K562 (cell line): ENCODE data around the gene RNU6-1. TPM values are rescaled to one million over a fixed set of nuclear protein-coding genes. Genes with fewer than 3 reads are reported as not detected.

Source experiments
- ARID1B ChIP-seq: fragments of 450-650 bp; IDR thresholded peaks from 2 replicates; pipeline ENCODE4 v1.6.1; 2016; ENCODE audit warnings: antibody characterized with exemption, mild to moderate bottlenecking, inconsistent platforms
- BRD9 ChIP-seq: fragments of 450-650 bp; IDR thresholded peaks from 2 replicates; pipeline ENCODE4 v1.6.1; 2018; ENCODE audit warnings: low read depth; ENCODE audit not compliant: partially characterized antibody
- C11orf30 ChIP-seq: fragments of 450-650 bp; IDR thresholded peaks from 2 replicates; pipeline ENCODE4 v1.6.1; 2016; ENCODE audit warnings: low read depth, mild to moderate bottlenecking
- FOXK1 ChIP-seq: sonication (generic); formaldehyde crosslinking; IDR thresholded peaks from 2 replicates; pipeline ENCODE4 v1.8.0; 2022; ENCODE audit warnings: missing genetic modification reagents, mild to moderate bottlenecking, borderline replicate concordance
- GABPA ChIP-seq: fragments of 200-800 bp; sonication (Bioruptor generic); conservative IDR thresholded peaks from 2 replicates; pipeline ENCODE4 v1.6.1; 2016; ENCODE audit warnings: low read depth, missing genetic modification characterization, missing compliant biosample characterization
- GTF2A2 ChIP-seq: IDR thresholded peaks from 2 replicates; pipeline ENCODE4 v1.6.1; 2016; ENCODE audit warnings: mild to moderate bottlenecking, missing genetic modification characterization, missing compliant biosample characterization
- HNRNPH1 ChIP-seq: fragments of 200-400 bp; formaldehyde crosslinking; optimal IDR thresholded peaks from 2 replicates; pipeline ENCODE3; 2017; ENCODE audit warnings: low read depth, mild to moderate bottlenecking, low read length, moderate library complexity
- HNRNPLL ChIP-seq: fragments of 200-400 bp; formaldehyde crosslinking; IDR thresholded peaks from 2 replicates; pipeline ENCODE4 v1.6.1; 2017; ENCODE audit warnings: low read length, low read depth, mild to moderate bottlenecking; ENCODE audit not compliant: poor library complexity, severe bottlenecking
- MCM3 ChIP-seq: fragments of 450-650 bp; IDR thresholded peaks from 2 replicates; pipeline ENCODE4 v1.6.1; 2016
- MEF2A ChIP-seq: IDR thresholded peaks from 2 replicates; pipeline ENCODE4 v1.6.1; 2011; ENCODE audit warnings: low read depth, mild to moderate bottlenecking, low read length, moderate library complexity; ENCODE audit not compliant: control insufficient read depth
- MYNN ChIP-seq, 2 experiments: sonication (generic); formaldehyde crosslinking in 1 of 2; IDR thresholded peaks; 2 replicates each; pipeline versions ENCODE4 v1.5.0 to v1.6.1; 2016 to 2020; ENCODE audit warnings: antibody characterized with exemption in 1 of 2, missing genetic modification reagents in 1 of 2
- NFE2L1 ChIP-seq: fragments of 450-650 bp; IDR thresholded peaks from 2 replicates; pipeline ENCODE4 v1.6.1; 2016; ENCODE audit warnings: missing genetic modification characterization, low read depth, mild to moderate bottlenecking, missing compliant biosample characterization, moderate library complexity, borderline replicate concordance
- OTX1 ChIP-seq: fragments of 450-650 bp; formaldehyde crosslinking; IDR thresholded peaks from 2 replicates; pipeline ENCODE4 v1.4.0; 2022; ENCODE audit warnings: mild to moderate bottlenecking
- RCOR1 ChIP-seq, 2 experiments: IDR thresholded peaks; 2 replicates each; pipeline ENCODE4 v1.6.1; 2012; ENCODE audit warnings: low read depth in 2 of 2, low read length in 2 of 2, borderline replicate concordance in 1 of 2, improper control_type of control experiment in 1 of 2
- SRF ChIP-seq, 2 experiments: fragments of 250-450, 450-650 bp in 1 of 2; sonication (Bioruptor Pico) in 1 of 2; sonication (generic) in 1 of 2; formaldehyde crosslinking; IDR thresholded peaks; 2 replicates each; pipeline versions ENCODE4 v1.5.0 to v1.5.1; 2020 to 2022; ENCODE audit warnings: mild to moderate bottlenecking in 1 of 2, missing genetic modification reagents in 1 of 2
- TEAD4 ChIP-seq, 2 experiments: sonication (generic) in 1 of 2; formaldehyde crosslinking in 1 of 2; IDR thresholded peaks; 2 replicates each; pipeline versions ENCODE4 v1.6.1 to v1.8.0; 2012 to 2022; ENCODE audit warnings: borderline replicate concordance in 1 of 2, inconsistent platforms in 1 of 2, low read length in 1 of 2, mild to moderate bottlenecking in 1 of 2, missing genetic modification reagents in 1 of 2
- XRCC5 ChIP-seq: fragments of 200-400 bp; formaldehyde crosslinking; IDR thresholded peaks from 2 replicates; pipeline ENCODE4 v1.6.1; 2017; ENCODE audit warnings: low read depth, mild to moderate bottlenecking, low read length
- ZNF324 ChIP-seq: fragments of 250-450 bp; sonication (Bioruptor Pico); IDR thresholded peaks from 2 replicates; pipeline ENCODE4 v1.4.0; 2020; ENCODE audit warnings: mild to moderate bottlenecking
- ZNF408 ChIP-seq: fragments of 250-450 bp; sonication (Bioruptor Pico); IDR thresholded peaks from 2 replicates; pipeline ENCODE4 v1.4.0; 2020; ENCODE audit warnings: low read depth, mild to moderate bottlenecking, moderate library complexity
- ZNF431 ChIP-seq: sonication (generic); formaldehyde crosslinking; IDR thresholded peaks from 2 replicates; pipeline ENCODE4 v1.8.0; 2022; ENCODE audit warnings: mild to moderate bottlenecking, missing genetic modification reagents
- ZNF57 ChIP-seq: fragments of 450-650 bp; formaldehyde crosslinking; IDR thresholded peaks from 2 replicates; pipeline ENCODE4 v1.4.0; 2020; ENCODE audit warnings: mild to moderate bottlenecking, moderate library complexity
- ZNF778 ChIP-seq: fragments of 450-650 bp; formaldehyde crosslinking; IDR thresholded peaks from 2 replicates; pipeline ENCODE4 v1.4.0; 2020; ENCODE audit warnings: mild to moderate bottlenecking, moderate library complexity
- ZNF780A ChIP-seq: fragments of 250-450 bp; sonication (Bioruptor Pico); IDR thresholded peaks from 2 replicates; pipeline ENCODE4 v1.5.0; 2021; ENCODE audit warnings: mild to moderate bottlenecking
- polyA plus RNA-seq, 8 experiments: library from polyadenylated mRNA; depleted of rRNA in 4 of 8; stranded (reverse) in 5 of 8; unstranded in 3 of 8; fragments of >200 nt; fragmentation: Nextera tagmentation in 2 of 8; fragmentation: Illumina TruSeq in 1 of 8; extraction: Ambion mirVana in 2 of 8; extraction: Trizol in 1 of 8; gene quantifications; 2 replicates each; pipeline versions ENCODE4 v1.2.1 to v1.2.3, GENCODE V29; 2011 to 2014; ENCODE audit warnings: inconsistent platforms in 1 of 8, missing spikeins in 1 of 8
- total RNA-seq, 7 experiments: library from RNA; depleted of rRNA in 6 of 7; stranded (reverse); fragments of >200 nt in 6 of 7; fragmentation: Illumina TruSeq in 2 of 7; extraction: Trizol in 2 of 7; gene quantifications; 2 replicates each; pipeline versions ENCODE4 v1.2.1 to v1.2.3, GENCODE V29; 2011 to 2021; ENCODE audit warnings: low replicate concordance in 1 of 7
- TF ChIP-seq, protein P1 (sequence below): sonication (generic); formaldehyde crosslinking; IDR thresholded peaks from 2 replicates; pipeline ENCODE4 v1.8.1; 2022; ENCODE audit warnings: missing genetic modification reagents
- TF ChIP-seq, protein P2 (sequence below): fragments of 450-650 bp; IDR thresholded peaks from 2 replicates; pipeline ENCODE4 v1.6.1; 2016
- TF ChIP-seq, protein P3 (sequence below): fragments of 450-650 bp; IDR thresholded peaks from 2 replicates; pipeline ENCODE4 v1.6.1; 2014; ENCODE audit warnings: low read depth, mild to moderate bottlenecking, moderate library complexity, borderline replicate concordance

Gene RNU6-1
- total and polyA plus RNA-seq, 9 of the 15 experiments (the other 6 are each of a cell fraction or from before 2014, with no cell fraction given), result not detected

DNA sequence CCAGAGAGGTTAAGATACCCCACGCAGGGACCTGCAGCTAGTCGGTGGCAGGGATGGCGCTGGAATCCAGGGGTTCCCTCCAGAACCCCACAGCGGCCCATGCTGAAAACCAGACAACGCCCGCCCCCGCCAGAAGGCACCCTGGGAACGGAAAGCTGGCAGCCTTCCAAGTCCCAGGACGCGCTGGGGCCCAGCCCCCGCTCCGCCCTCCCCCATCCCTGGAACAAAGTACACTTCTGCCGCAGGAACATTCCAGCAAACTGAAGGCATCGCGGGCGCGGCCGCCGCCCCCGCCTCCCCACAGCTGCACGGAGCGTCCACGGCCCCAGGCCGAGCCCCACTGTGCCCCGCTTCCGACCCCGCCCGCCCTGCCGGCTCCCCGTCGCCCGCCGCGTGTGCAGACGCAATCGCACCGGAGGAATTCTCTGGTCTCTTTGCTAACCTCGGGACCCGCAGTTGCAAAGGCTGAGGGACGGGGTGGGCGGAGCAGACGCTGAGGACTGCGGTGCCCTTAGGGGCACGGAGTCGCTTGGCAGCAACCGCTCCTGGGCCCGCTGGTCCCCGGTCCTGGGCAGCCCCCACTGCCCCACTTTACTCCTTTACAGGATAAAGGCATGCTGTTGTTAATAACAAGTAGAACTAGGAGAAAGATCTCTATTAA lies 44.8 kb upstream of the RNU6-1 start (continued):
- TF ChIP-seq ZNF431 (CRISPR knock-in tag) (no peak), MYNN (IDR thresholded peaks at IDR 0.05) (peak; percentile 75; the same call in 1 of the 2 replicates), MYNN (CRISPR knock-in tag; IDR thresholded peaks at IDR 0.05) (no peak), BRD9 (peak; percentile 10), RCOR1 (IDR thresholded peaks at IDR 0.05; ENCODE audit: borderline replicate concordance in 1 of 2, low read depth in 2 of 2, low read length in 2 of 2) (peak; percentile 6 to 81; a peak in 3 of 4 replicates), HNRNPH1 (no peak), FOXK1 (no peak), HNRNPLL (peak; percentile 13), MCM3 (no peak), NFE2L1 (tag) (no peak), ARID1B (peak; percentile 65), MEF2A (no peak), ZNF57 (CRISPR knock-in tag) (no peak), TEAD4 (IDR thresholded peaks at IDR 0.05; ENCODE audit: low read length) (peak; percentile 83), TEAD4 (CRISPR knock-in tag; IDR thresholded peaks at IDR 0.05; ENCODE audit: borderline replicate concordance) (no peak), XRCC5 (peak; percentile 7; the same call in 1 of the 2 replicates), GABPA (tag) (peak; percentile 49; the same call in 1 of the 2 replicates), ZNF780A (no peak), GTF2A2 (tag) (no peak), ZNF778 (CRISPR knock-in tag) (no peak), ZNF324 (no peak), OTX1 (CRISPR knock-in tag) (no peak), ZNF408 (no peak), C11orf30 (no peak), SRF (CRISPR knock-in tag; IDR thresholded peaks at IDR 0.05) (no peak)
- TF ChIP-seq, protein P1, sequence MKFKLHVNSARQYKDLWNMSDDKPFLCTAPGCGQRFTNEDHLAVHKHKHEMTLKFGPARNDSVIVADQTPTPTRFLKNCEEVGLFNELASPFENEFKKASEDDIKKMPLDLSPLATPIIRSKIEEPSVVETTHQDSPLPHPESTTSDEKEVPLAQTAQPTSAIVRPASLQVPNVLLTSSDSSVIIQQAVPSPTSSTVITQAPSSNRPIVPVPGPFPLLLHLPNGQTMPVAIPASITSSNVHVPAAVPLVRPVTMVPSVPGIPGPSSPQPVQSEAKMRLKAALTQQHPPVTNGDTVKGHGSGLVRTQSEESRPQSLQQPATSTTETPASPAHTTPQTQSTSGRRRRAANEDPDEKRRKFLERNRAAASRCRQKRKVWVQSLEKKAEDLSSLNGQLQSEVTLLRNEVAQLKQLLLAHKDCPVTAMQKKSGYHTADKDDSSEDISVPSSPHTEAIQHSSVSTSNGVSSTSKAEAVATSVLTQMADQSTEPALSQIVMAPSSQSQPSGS, result no peak
- TF ChIP-seq, protein P2, sequence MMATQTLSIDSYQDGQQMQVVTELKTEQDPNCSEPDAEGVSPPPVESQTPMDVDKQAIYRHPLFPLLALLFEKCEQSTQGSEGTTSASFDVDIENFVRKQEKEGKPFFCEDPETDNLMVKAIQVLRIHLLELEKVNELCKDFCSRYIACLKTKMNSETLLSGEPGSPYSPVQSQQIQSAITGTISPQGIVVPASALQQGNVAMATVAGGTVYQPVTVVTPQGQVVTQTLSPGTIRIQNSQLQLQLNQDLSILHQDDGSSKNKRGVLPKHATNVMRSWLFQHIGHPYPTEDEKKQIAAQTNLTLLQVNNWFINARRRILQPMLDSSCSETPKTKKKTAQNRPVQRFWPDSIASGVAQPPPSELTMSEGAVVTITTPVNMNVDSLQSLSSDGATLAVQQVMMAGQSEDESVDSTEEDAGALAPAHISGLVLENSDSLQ, result no peak
- TF ChIP-seq, protein P3, sequence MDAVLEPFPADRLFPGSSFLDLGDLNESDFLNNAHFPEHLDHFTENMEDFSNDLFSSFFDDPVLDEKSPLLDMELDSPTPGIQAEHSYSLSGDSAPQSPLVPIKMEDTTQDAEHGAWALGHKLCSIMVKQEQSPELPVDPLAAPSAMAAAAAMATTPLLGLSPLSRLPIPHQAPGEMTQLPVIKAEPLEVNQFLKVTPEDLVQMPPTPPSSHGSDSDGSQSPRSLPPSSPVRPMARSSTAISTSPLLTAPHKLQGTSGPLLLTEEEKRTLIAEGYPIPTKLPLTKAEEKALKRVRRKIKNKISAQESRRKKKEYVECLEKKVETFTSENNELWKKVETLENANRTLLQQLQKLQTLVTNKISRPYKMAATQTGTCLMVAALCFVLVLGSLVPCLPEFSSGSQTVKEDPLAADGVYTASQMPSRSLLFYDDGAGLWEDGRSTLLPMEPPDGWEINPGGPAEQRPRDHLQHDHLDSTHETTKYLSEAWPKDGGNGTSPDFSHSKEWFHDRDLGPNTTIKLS, result no peak
